ENCODE measurements around the gene ABCA9.

DNA sequence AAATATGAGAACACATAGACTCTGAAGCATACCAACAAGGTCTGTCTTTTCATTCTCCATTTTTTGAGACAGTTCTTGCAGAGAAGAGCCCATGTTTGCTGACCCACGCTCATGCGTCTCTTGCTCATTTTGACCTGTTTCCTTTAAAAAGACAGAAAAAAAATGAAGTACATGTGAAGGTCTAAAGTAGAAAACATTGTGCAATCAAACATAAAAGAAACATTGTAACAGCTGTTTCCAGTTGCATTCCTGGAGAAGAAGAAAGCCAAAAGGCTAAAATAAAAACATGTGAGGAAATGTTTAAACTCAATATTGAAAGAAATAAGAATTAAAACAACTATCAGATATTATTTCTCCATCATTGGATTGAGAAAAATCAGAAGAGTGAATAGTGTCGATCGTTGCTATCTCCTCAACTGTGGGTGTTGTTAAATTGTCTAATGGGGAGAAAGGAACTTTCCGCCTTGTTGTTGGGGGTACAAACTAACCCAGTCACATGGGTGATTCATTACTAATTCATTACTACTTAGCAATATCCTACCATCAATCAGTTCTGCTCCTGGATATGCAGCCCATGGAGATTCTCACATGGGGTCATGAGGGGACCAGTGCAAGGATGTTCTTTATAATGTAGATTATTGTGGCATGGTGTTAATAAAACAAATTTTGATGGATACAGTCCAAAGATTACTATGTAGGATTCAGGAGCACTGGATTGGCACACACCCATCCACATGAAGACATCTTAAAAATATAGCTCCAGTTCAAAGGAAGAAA is 9.5 kb downstream of the ABCA9 start:
- TF ChIP-seq CTCF (IDR thresholded peaks at IDR 0.05; ENCODE audit: poor library complexity, severe bottlenecking) (no peak), TAF1 (IDR thresholded peaks at IDR 0.05; ENCODE audit: low read depth) (no peak), REST (IDR thresholded peaks at IDR 0.05; ENCODE audit: borderline replicate concordance) (no peak), EZH2 (IDR thresholded peaks at IDR 0.05; ENCODE audit: borderline replicate concordance, insufficient read depth, low read length, poor library complexity, severe bottlenecking) (no peak), MXI1 (conservative IDR thresholded peaks at IDR 0.05; ENCODE audit: poor library complexity, severe bottlenecking) (no peak), RAD21 (conservative IDR thresholded peaks at IDR 0.05) (no peak), EP300 (conservative IDR thresholded peaks at IDR 0.05; ENCODE audit: poor library complexity, severe bottlenecking) (no peak), SMC3 (conservative IDR thresholded peaks at IDR 0.05; ENCODE audit: poor library complexity) (no peak), POLR2AphosphoS5 (IDR thresholded peaks at IDR 0.05) (no peak)

Measured in neural cell (in vitro differentiated cells).